IPS-18c (cell line): Measurements from ENCODE around the gene ELF1.

Experiments used
- H3K4me3 ChIP-seq: 2 replicates; pipeline ENCODE4 v1.7.0; 2013; ENCODE audit warnings: low read depth, mild to moderate bottlenecking, low read length, moderate library complexity; ENCODE audit not compliant: insufficient read depth
- H3K9me3 ChIP-seq: one replicate; pipeline ENCODE4 v1.6.1; 2013; ENCODE audit warnings: mild to moderate bottlenecking, low read length, moderate library complexity; ENCODE audit not compliant: control insufficient read depth, insufficient read depth

The ELF1 gene

DNA sequence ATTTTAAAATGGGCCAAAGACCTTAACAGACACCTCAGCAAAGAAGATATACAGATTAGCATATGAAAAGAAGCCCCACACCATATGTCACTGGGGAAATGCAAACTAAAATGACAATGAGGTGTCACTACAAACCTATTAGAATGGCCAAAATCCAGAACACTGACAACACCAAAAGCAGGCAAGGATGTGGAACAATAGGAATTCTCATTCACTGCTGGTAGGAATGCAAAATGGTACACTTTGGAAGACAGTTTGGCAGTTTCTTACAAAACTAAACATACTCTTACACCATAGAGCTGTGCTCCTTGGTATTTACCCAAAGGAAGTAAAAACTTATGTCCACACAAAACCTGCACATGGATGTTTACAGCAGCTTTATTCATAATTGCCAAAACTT lies 23.1 kb downstream of the ELF1 start:
- Histone ChIP-seq H3K4me3 (no peak overlapping the region), H3K9me3 (no peaks in the 10 kb centered on the region)

DNA sequence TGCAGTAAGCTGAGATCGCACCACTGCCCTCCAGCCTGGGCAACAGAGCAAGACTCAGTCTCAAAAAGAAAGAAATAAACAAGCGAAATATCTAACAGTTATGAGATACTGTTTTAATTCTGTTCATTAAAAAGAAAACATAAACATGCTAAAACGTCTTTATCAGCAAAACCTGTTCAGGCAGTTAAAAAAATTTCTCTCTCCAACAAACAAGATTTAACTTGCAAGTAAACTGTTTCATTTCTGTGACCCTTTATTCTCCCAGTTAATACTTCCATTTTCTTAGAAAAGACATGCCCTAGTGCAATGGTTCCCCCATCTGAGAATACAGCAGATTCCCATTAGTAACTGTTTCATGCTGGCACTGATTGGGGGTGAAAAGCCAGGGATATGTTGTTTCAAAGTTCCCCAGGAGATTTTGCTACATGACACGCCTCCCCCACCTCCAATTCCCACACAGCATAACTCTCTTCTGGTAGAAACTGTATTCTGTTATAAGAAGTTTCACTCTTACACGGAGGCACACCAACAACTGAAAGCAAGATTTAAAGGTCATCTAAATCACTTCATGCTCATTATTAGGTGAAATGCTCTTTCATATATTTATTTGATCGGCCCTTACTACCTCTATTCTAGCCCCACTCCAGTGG lies 24.4 kb downstream of the ELF1 start:
- no peak overlapping the region for H3K4me3 ChIP-seq
- H3K9me3 ChIP-seq = no peaks in the 10 kb centered on the region

DNA sequence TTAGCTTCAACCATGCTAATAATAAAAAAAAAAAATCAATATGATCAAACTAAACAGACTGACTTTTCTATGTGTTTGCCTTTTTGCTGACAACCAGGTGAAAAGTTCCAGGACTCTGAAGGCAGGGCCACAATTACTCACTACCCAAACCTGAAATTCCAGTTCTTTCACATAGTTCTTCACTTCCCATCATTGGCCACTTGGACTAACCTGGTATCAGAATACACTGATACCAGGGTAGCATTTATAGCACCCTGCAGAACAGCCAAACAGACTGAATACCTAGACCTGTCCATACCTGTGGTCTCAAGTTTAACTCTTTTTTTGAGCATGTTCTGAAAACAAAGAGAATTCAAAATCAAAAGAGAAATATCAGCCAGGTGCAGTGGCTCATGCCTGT lies 25.1 kb downstream of the ELF1 start:
- Histone ChIP-seq H3K9me3 (no peaks in the 10 kb centered on the region), H3K4me3 (no peak overlapping the region)

DNA sequence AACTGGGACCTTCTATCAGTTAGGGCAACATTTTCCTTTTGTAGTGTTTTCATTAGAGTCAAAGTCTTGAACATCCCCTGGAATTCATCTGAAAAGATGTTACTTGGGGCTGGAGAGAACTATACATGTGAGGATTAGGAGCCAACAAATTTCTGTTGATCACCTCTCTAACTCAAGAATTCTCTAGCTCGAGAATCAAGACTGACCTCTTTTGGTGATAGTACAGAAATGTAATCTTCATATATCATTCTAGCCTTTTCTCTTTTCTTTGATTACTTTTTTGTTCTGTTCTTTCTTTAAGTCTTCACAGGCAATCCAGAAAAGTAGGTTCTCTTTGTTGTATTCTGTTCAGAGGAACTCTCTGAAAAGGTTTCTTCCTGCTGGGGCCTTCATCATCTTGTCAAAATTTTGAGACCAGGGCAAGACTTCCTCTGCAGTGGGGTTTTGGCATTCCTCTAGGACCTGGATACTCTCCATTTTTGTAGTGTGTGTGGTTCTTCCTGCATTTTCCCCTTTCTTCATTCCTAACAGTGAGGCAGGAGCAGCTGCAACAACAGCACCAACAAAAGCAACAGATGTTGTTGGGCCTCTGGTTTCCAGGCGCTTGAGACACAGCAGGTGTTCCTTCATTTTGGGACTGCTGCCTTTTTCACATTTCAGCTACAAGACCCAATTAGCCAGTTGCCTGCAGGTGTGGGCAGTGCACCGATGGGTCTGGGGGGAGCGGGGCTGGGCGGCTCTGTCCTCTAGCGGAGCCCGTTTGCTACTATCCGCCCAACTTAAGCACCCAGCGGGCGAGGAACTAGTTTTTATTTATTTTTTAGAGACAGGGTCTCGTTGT lies 26.2 kb downstream of the ELF1 start:
- Histone ChIP-seq H3K9me3 (no peaks in the 10 kb centered on the region), H3K4me3 (no peak overlapping the region)

DNA sequence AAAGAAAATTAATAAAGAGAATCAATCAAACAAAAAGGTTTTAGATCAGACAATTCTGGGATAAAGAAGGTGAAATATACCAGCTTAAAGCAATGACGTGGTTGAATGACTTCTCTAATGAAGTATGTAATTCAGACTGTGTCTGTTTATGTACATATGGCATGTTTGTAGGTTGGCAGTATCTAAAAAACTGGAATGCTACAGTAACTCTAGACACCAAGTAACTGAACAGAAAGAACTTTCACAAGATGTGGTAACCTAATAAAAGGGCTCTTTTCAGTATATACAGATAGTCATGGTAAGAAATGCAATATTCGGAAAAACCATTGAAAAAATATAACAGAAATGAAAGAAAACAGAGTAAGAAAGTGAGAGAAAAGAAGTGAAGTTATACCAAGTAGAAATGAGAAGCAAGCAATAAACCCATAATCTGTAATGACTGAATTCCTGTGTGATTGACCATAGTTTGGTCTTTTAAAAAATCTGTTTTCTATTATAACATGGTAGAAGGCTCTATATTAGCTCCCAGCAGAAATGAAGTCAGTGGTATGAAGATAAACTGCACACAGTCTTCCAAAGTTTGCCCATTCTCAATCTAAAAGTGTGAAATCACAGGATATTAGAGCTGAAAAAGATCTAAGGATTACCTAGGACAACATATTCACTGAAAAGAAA lies 31.4 kb downstream of the ELF1 start:
- Histone ChIP-seq H3K4me3 (no peak overlapping the region), H3K9me3 (no peaks in the 10 kb centered on the region)

DNA sequence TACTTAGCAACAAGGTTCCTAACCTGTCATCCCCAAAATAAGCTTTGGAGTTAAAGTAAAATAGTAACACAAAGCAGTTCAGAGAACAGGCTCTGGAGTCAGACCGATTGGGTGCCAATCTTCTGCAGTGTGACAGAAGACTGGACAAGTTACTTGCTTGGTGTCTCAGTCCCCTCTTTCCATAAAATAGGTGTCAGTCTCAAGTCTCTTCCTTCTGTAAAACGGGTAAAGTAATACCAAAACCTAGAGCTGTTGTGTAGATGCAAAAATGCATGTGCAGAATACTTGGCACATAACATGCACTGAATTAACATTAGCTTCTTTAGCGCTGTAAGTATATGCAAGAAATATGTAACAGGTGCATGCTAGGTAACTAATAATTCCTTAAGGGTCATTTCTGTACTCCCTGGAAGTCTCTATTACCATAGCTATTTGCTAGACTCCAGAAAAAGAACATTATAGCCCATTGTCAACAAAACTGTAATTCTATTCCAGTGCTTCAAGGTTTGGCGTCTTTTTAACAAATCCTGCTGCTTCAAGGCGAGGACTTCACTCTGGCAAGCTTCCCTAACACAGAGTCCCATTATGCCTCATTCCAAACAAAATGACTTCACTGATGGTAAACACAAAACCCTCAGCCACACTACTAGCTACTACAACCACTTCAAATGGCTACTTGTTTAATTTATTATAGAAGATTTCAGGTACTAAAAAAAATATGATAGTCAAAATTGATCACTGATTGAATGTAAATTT lies 32.8 kb downstream of the ELF1 start:
- Histone ChIP-seq H3K9me3 (no peaks in the 10 kb centered on the region), H3K4me3 (no peak overlapping the region)

DNA sequence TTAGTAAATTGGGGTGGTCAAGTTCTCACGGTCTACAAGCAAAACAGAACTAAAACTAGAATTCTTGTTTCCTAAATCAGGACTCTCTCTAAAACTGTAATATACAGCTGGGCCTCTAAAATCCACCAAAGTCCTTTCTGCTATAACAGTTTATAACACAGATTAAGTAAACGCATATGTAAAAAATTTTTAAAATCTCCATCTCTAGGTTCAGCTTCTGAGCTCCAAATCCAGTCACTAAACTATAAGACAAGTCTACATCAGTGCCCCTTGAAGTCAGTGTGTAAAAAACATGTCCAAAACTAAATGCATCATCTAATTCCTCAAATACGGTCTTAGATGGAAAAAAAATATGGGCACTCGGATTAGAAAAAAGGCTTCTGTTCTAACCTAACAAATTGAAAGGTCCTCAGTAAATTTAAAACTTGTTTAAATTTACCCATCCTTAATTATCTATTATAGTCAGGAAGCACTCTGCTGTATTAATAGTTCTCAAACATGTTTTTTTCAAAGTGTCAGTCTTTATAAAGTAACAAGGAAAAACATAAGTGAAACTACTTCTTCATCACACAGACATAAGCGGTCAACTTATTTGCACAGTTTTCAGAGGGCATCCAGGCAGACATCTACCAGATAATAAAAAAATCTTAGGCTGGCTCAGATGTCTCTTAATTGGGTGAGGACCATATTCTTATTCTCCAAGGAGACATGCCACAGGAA lies 33.6 kb downstream of the ELF1 start:
- Histone ChIP-seq H3K9me3 (no peaks in the 10 kb centered on the region), H3K4me3 (no peak overlapping the region)

DNA sequence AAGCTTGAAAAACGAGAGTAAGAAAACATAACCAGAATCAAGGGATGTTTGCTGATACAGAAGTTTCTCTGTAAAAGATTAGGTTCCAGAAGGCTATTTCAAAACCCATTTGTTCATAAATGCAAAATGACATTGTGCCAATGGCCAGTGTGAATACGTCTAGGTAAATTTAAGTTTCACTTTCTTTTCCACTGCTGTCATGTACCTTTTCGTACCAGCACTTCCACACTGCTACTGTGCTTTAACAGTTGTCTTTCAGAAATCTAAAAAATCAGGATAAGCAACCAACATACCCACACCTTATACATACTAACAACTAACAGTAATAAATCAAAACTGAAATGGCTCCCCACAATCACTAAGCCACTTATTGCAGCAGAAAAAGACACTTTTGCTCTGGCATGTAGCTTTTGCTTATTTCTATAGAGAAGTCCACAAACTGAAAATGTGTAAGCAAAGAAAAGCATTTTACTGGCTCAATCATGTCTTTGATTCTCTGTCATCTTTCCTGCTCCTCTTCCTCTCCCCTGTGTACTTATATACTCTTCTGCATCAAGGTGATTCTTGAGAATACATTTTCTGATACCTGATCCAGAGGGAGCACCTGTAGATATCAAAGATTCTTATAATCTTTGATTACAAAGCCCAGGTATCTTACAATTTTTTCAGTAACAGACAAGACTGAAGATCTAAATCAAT lies 34.3 kb downstream of the ELF1 start:
- H3K9me3 ChIP-seq = no peaks in the 10 kb centered on the region
- no peak overlapping the region for H3K4me3 ChIP-seq

DNA sequence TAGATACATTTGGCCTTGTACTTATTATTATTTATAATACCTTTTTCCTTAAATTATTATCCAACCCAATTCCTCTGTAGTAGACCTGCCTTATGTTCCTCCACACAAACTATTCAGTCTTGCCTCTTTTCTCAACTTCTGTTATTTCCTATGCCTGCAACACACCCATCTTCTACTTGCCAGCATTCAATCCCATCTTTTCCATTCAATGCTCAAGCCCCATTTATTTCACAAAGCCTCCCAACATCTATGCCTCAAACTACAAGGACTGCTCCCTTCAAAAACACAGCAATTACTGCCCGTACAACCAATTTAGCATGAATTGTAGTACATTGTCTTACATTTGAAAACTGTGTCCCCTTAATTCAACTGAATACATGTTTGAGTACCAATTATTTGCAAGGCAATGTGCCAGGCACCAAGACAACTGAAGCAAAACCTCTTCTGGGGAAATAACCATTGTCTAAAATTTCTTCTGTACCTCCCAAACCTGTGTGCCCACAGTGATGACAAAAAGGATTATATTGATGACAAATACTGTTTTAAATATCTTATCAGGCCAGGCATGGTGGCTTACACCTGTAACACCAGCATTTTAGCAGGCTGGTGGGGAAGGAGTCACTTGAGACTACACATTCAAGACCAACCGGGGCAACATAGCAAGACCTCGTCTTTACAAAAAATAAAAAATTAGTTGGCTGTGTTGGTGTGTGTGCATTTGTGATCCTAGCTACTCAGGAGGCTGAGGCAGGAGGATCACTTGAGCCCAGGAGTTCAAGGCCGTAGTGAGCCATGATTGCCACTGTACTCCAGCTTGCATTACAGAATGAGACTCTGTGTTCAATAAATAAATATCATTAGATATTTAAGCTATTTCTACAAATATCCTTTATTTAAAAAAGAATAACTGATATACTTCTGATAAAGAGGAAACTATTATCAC lies 35.1 kb downstream of the ELF1 start:
- H3K4me3 ChIP-seq = no peak overlapping the region

DNA sequence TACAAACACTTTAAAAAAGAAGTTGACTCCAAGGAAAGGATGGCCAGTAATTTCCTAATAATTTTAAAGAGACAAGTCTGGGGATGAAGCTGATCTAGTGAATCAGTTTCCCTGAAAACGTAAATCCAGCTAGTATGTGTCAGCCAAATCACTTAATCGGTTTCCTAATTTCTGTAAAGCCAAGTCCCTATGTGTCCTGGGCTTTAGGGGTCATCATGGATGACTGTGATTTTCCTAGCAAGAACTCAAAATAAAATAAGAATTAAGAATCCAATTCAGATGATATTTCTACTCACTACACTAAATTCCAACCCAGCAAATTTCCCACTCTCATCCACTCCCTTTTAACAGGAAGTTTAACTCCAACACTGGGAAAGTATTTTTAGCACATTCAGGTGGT lies 35.9 kb downstream of the ELF1 start:
- Histone ChIP-seq H3K4me3 (no peak overlapping the region), H3K9me3 (no peaks in the 10 kb centered on the region)

More for the DNA sequence above, 35.1 kb downstream of the ELF1 start:
- H3K9me3 ChIP-seq = no peaks in the 10 kb centered on the region

DNA sequence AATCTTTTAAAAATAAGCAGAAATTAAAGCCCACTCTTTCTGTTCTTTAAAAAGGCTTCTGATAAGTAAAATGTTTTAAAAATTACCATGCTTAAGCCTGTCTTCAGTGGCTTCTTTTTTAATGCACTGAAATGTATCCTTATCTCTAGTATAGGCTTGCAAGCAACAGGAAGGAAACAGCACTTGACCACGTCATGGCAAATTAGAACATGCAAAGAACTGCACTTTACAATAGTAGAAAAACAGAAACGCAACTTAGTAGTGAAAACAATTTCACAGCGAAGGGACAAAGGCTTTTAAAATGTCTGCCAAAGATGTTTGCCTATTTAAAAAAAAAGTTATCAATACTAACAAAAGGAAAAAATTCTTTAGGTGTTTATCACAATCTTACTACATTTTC lies 36.3 kb downstream of the ELF1 start:
- Histone ChIP-seq H3K4me3 (no peak overlapping the region), H3K9me3 (no peaks in the 10 kb centered on the region)

DNA sequence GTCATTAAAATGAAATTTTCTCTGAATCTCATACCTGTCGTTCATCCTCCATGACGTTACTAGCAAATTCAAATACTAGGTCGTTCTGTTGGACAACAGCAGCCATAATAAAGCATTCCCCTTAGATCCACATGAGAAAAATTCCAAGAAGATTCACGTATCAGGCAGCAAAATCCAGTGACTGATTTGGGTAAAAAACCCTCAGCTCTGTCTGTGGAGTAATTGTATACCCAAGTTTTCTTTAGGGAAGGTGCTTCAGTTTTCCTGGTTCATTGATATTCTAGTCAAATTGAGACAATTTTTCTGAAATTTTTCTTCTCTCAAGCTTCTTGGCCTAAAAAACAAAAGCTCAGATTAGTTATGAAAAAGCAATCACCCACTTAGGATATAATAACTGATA lies 37.2 kb downstream of the ELF1 start:
- H3K4me3 ChIP-seq = no peak overlapping the region
- H3K9me3 ChIP-seq = no peaks in the 10 kb centered on the region

DNA sequence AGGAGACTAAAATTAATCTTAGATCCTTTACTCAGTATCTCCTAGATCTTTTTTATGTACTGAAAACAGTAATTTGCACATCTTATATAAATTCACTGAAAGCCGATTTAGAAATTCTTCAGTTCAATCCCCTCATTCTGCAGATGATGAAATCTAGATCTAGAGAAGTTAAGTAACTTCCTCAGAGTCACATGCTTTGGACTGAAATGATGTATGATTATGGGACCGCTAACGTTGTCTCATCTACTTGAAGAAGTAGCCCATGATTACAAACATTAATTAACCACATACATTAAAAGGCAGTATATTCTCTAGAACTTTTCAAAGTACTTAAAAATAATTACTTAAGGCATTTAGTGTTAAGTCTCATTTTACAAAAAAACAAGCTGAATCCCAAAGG lies 37.8 kb downstream of the ELF1 start:
- H3K4me3 ChIP-seq = no peak overlapping the region

DNA sequence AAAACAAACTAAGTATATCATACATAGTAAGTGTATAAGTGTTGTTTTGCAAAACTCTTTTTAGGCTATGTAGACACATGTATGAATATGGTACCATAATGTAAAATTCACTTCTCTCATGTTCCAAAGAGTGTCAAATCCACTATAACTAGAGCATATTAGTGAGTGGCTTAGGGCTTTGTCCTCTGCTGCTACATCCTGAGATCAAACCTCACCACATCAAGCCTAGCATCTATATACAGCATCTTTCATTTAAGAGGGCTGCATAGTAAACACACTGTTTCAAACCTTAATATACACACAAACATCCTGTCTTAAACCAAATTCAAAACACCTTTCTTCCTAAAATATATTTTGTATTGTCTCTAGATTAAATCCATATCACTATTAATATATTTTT lies 38.7 kb downstream of the ELF1 start:
- no peaks in the 10 kb centered on the region for H3K9me3 ChIP-seq
- H3K4me3 ChIP-seq = no peak overlapping the region

More for the DNA sequence above, 37.8 kb downstream of the ELF1 start:
- H3K9me3 ChIP-seq = no peaks in the 10 kb centered on the region

DNA sequence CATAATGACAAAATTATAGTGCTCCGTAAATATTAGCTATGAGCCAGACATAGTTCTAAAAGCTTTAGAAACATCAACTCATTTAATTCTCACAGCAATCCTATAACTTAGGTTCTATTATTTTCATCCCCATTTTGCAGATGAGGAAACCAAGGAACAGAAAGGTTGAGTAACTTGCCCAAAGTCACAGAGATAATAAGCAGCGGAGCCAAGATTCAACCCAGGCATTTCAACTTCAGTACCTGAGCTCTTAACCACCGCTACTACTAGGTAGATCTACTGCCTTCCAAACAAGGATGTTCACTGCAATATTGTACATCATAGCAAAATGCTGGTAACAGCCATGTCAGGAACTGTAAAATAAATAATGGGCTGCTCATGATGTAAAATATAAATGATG lies 39.9 kb downstream of the ELF1 start:
- no peaks in the 10 kb centered on the region for H3K9me3 ChIP-seq
- H3K4me3 ChIP-seq = no peak overlapping the region
